Measurements from ENCODE around the gene STAMBPL1. TPM values are rescaled to one million over a fixed set of nuclear protein-coding genes. Genes with fewer than 3 reads are reported as not detected.
A peak's percentile ranks its signal among the peaks of the same experiment; 100 is the strongest.
"Not testable (repeated sequence)": the region's sequence is repeated elsewhere in the genome, so short reads cannot be mapped to it uniquely, and the experiment has no call there.

The STAMBPL1 gene
- total RNA-seq, 3 donors from 2014 or later (not counting 1 experiment from before 2014, with no cell fraction given), result 14.8 to 30.3 (median 18.1) TPM

GRCh38 chr10:88881922-88882645, 2.0 kb downstream of the STAMBPL1 start:
- peak overlapping the region; percentile 98 for H3K4me3 Mint-ChIP-seq
- peak overlapping the region; percentile 93 for H3K27ac ChIP-seq (ENCODE audit: low read length)
- H3K27ac Mint-ChIP-seq, result peak overlapping the region; percentile 88 to 97
- intact Hi-C loops (cut with micrococcal nuclease), result loop anchor here (2.0 to 5.0 kb wide), 3 partner anchors 47 to 55 kb away; no protein-coding TSS in a partner anchor
- H3K27me3 Mint-ChIP-seq (ENCODE audit: low read depth in 2 of 2), result peaks cover 0 to under 1% of the 10 kb centered on the region in 2 donors
- TF ChIP-seq CTCF (IDR thresholded peaks at IDR 0.05), result no peak
- DNase-seq (no peak), ATAC-seq (no peak)
- no peaks in the 10 kb centered on the region for H3K9me3 Mint-ChIP-seq
- H3K36me3 ChIP-seq (ENCODE audit: control insufficient read depth, insufficient read depth, low read length), result no peaks in the 10 kb centered on the region
- no peaks in the 10 kb centered on the region for H3K9me3 ChIP-seq (ENCODE audit: control insufficient read depth, insufficient read depth, low read length)
- no peaks in the 10 kb centered on the region for H3K36me3 Mint-ChIP-seq
- peaks cover 50 to 62% of the 10 kb centered on the region in 2 donors for H3K4me1 Mint-ChIP-seq
- WGBS (ENCODE audit: insufficient coverage), result 85% methylated on average over 4 of the region's 5 CpGs
- no peak overlapping the region for H3K4me3 ChIP-seq (ENCODE audit: low read length)
- H3K27me3 ChIP-seq (ENCODE audit: control insufficient read depth, insufficient read depth, low read length), result no peaks in the 10 kb centered on the region
- H3K4me1 ChIP-seq (ENCODE audit: control insufficient read depth, insufficient read depth, low read length), result peaks cover 14% of the 10 kb centered on the region

- DNase-seq; H3K9me3 Mint-ChIP-seq; H3K36me3 Mint-ChIP-seq; H3K27me3 Mint-ChIP-seq (ENCODE audit: low read depth in 2 of 2); ATAC-seq; H3K27me3 ChIP-seq (ENCODE audit: control insufficient read depth, insufficient read depth, low read length); H3K36me3 ChIP-seq (ENCODE audit: control insufficient read depth, insufficient read depth, low read length); H3K9me3 ChIP-seq (ENCODE audit: control insufficient read depth, insufficient read depth, low read length); H3K4me3 ChIP-seq (ENCODE audit: low read length): not testable (repeated sequence)
- intact Hi-C loops (cut with micrococcal nuclease), result loop anchor here (5.0 kb wide), 1 partner anchor 49 kb away; no protein-coding TSS in a partner anchor
- peaks cover 52 to 62% of the 10 kb centered on the region in 2 donors for H3K4me1 Mint-ChIP-seq
- H3K27ac Mint-ChIP-seq, result peak overlapping the region; percentile 88 to 97
- H3K27ac ChIP-seq (ENCODE audit: low read length), result peak overlapping the region; percentile 47
- H3K4me1 ChIP-seq (ENCODE audit: control insufficient read depth, insufficient read depth, low read length), result peaks cover 14% of the 10 kb centered on the region
- peak overlapping the region; percentile 98 for H3K4me3 Mint-ChIP-seq
- WGBS (ENCODE audit: insufficient coverage), result 63% methylated on average over 8 of the region's 8 CpGs
These were observed 2.8 kb downstream of the STAMBPL1 start for GRCh38 chr10:88882646-88883447.

- Histone ChIP-seq H3K4me3 (ENCODE audit: low read length) (no peak overlapping the region), H3K9me3 (ENCODE audit: control insufficient read depth, insufficient read depth, low read length) (no peaks in the 10 kb centered on the region), H3K27ac (ENCODE audit: low read length) (peak overlapping the region; percentile 47), H3K36me3 (ENCODE audit: control insufficient read depth, insufficient read depth, low read length) (no peaks in the 10 kb centered on the region), H3K4me1 (ENCODE audit: control insufficient read depth, insufficient read depth, low read length) (peaks cover 14% of the 10 kb centered on the region), H3K27me3 (ENCODE audit: control insufficient read depth, insufficient read depth, low read length) (no peaks in the 10 kb centered on the region)
- Mint-ChIP-seq H3K27ac (peak overlapping the region; percentile 88 to 97), H3K4me1 (peaks cover 51 to 57% of the 10 kb centered on the region in 2 donors), H3K27me3 (ENCODE audit: low read depth in 2 of 2) (no peaks in the 10 kb centered on the region), H3K36me3 (no peaks in the 10 kb centered on the region), H3K9me3 (no peaks in the 10 kb centered on the region), H3K4me3 (peak overlapping the region; percentile 72)
- intact Hi-C loops (cut with micrococcal nuclease), result loop anchor here (5.0 kb wide), 1 partner anchor 49 kb away; no protein-coding TSS in a partner anchor
- TF ChIP-seq CTCF (IDR thresholded peaks at IDR 0.05), result no peak
- peak in 1 of 2 donors; percentile 38 for DNase-seq
- WGBS (ENCODE audit: insufficient coverage), result 54% methylated on average over 2 of the region's 2 CpGs
- no peak for ATAC-seq
These were observed 3.4 kb downstream of the STAMBPL1 start for GRCh38 chr10:88883448-88883809.

- Histone ChIP-seq H3K9me3 (ENCODE audit: control insufficient read depth, insufficient read depth, low read length) (no peaks in the 10 kb centered on the region), H3K4me3 (ENCODE audit: low read length) (no peak overlapping the region), H3K27ac (ENCODE audit: low read length) (no peak overlapping the region), H3K4me1 (ENCODE audit: control insufficient read depth, insufficient read depth, low read length) (peaks cover 4% of the 10 kb centered on the region), H3K27me3 (ENCODE audit: control insufficient read depth, insufficient read depth, low read length) (no peaks in the 10 kb centered on the region), H3K36me3 (ENCODE audit: control insufficient read depth, insufficient read depth, low read length) (no peaks in the 10 kb centered on the region)
- no peak for DNase-seq
- H3K4me1 Mint-ChIP-seq, result peaks cover 44 to 52% of the 10 kb centered on the region in 2 donors
- intact Hi-C loops (cut with micrococcal nuclease), result no loop called here
- ATAC-seq, result no peak
- no peak overlapping the region for H3K4me3 Mint-ChIP-seq
- no peaks in the 10 kb centered on the region for H3K36me3 Mint-ChIP-seq
- H3K27ac Mint-ChIP-seq, result no peak overlapping the region
- no peaks in the 10 kb centered on the region for H3K9me3 Mint-ChIP-seq
- H3K27me3 Mint-ChIP-seq (ENCODE audit: low read depth in 2 of 2), result no peaks in the 10 kb centered on the region
- no peak for TF ChIP-seq CTCF (IDR thresholded peaks at IDR 0.05)
These were observed 6.5 kb downstream of the STAMBPL1 start for GRCh38 chr10:88886557-88886956.

Measured in natural killer cell (primary cell).